ENCODE results near the gene RASA3. TPM values are rescaled to one million over a fixed set of nuclear protein-coding genes. Genes with fewer than 3 reads are reported as not detected.

The RASA3 gene
- total RNA-seq, 1 experiment from 2014 or later: 10.0 TPM

- DNase-seq: no peak
- Histone ChIP-seq H3K4me3 (no peak overlapping the region), H3K9me2 (ENCODE audit: insufficient read depth) (no peaks in the 10 kb centered on the region), H3K36me3 (ENCODE audit: low read depth) (no peaks in the 10 kb centered on the region), H3K27me3 (ENCODE audit: insufficient read depth, low read depth) (no peaks in the 10 kb centered on the region), H3K4me2 (no peak overlapping the region), H3K4me1 (replicated peaks; ENCODE audit: insufficient read depth) (no peaks in the 10 kb centered on the region), H2AFZ (no peak overlapping the region), H3K9me3 (ENCODE audit: insufficient read depth, low read depth) (no peaks in the 10 kb centered on the region), H3K79me2 (ENCODE audit: low read depth) (no peaks in the 10 kb centered on the region), H3K27ac (no peak overlapping the region), H4K20me1 (ENCODE audit: insufficient read depth) (no peaks in the 10 kb centered on the region), H3F3A (ENCODE audit: insufficient read depth, low read depth) (peaks cover 2% of the 10 kb centered on the region; the same call in 1 of the 2 replicates)
- no TSS peak for BruUV-seq (replicated peaks)
- CTCF ChIA-PET: no interaction called here
- intact Hi-C loops (cut with micrococcal nuclease; ENCODE audit: unreplicated experiment): no loop called here
- POLR2A ChIA-PET (ENCODE audit: unreplicated experiment): interaction anchor here (0.5 kb wide), 1 partner anchor 53 kb away, joined by 5 read pairs; no protein-coding TSS in a partner anchor
- TF ChIP-seq EZH2 (IDR thresholded peaks at IDR 0.05; ENCODE audit: low read depth) (no peak), CTCF (conservative IDR thresholded peaks at IDR 0.05) (no peak)
Measured at GRCh38 chr13:114025714-114026431, 106.5 kb downstream of the RASA3 start.

- intact Hi-C loops (cut with micrococcal nuclease; ENCODE audit: unreplicated experiment): no loop called here
- Histone ChIP-seq H3K4me1 (replicated peaks; ENCODE audit: insufficient read depth) (no peaks in the 10 kb centered on the region), H3K27me3 (ENCODE audit: insufficient read depth, low read depth) (no peaks in the 10 kb centered on the region), H4K20me1 (ENCODE audit: insufficient read depth) (no peaks in the 10 kb centered on the region), H3K79me2 (ENCODE audit: low read depth) (no peaks in the 10 kb centered on the region), H3F3A (ENCODE audit: insufficient read depth, low read depth) (no peaks in the 10 kb centered on the region; the same call in 1 of the 2 replicates), H3K27ac (no peak overlapping the region), H3K9me3 (ENCODE audit: insufficient read depth, low read depth) (no peaks in the 10 kb centered on the region), H3K4me3 (no peak overlapping the region), H3K9me2 (ENCODE audit: insufficient read depth) (no peaks in the 10 kb centered on the region), H2AFZ (no peak overlapping the region), H3K4me2 (no peak overlapping the region), H3K36me3 (ENCODE audit: low read depth) (no peaks in the 10 kb centered on the region)
- CTCF ChIA-PET: no interaction called here
- no peak for TF ChIP-seq CTCF (conservative IDR thresholded peaks at IDR 0.05)
- no peak for TF ChIP-seq EZH2 (IDR thresholded peaks at IDR 0.05; ENCODE audit: low read depth)
- no TSS peak for BruUV-seq (replicated peaks)
- no peak for DNase-seq
- POLR2A ChIA-PET (ENCODE audit: unreplicated experiment): no interaction called here
Measured at GRCh38 chr13:114025405-114025713, 107.1 kb downstream of the RASA3 start.

GRCh38 chr13:114024603-114025404, 107.6 kb downstream of the RASA3 start:
- Histone ChIP-seq H3K4me1 (replicated peaks; ENCODE audit: insufficient read depth) (no peaks in the 10 kb centered on the region), H3K9me3 (ENCODE audit: insufficient read depth, low read depth) (no peaks in the 10 kb centered on the region), H3K79me2 (ENCODE audit: low read depth) (no peaks in the 10 kb centered on the region), H3K4me2 (no peak overlapping the region), H2AFZ (no peak overlapping the region), H4K20me1 (ENCODE audit: insufficient read depth) (no peaks in the 10 kb centered on the region), H3F3A (ENCODE audit: insufficient read depth, low read depth) (no peaks in the 10 kb centered on the region; the same call in 1 of the 2 replicates), H3K36me3 (ENCODE audit: low read depth) (no peaks in the 10 kb centered on the region), H3K27me3 (ENCODE audit: insufficient read depth, low read depth) (no peaks in the 10 kb centered on the region), H3K27ac (no peak overlapping the region), H3K9me2 (ENCODE audit: insufficient read depth) (no peaks in the 10 kb centered on the region), H3K4me3 (no peak overlapping the region)
- DNase-seq: no peak
- TF ChIP-seq EZH2 (IDR thresholded peaks at IDR 0.05; ENCODE audit: low read depth) (no peak), CTCF (conservative IDR thresholded peaks at IDR 0.05) (no peak)
- intact Hi-C loops (cut with micrococcal nuclease; ENCODE audit: unreplicated experiment): no loop called here
- POLR2A ChIA-PET (ENCODE audit: unreplicated experiment): no interaction called here
- no TSS peak for BruUV-seq (replicated peaks)
- CTCF ChIA-PET: no interaction called here
